Adrenal gland (tissue), 5 donors: Measurements from ENCODE around the gene PXDN.

Source experiments
- CTCF ChIP-seq, 6 experiments: fragments of 450-650 bp in 4 of 6; fragments of 200-600 bp in 2 of 6; sonication (generic) in 1 of 6; IDR thresholded peaks; 1 replicate in 5 of 6; 2 replicates in 1 of 6; pipeline versions ENCODE4 v1.5.1 to v1.8.0; 2016 to 2021; ENCODE audit warnings: antibody characterized with exemption in 6 of 6, mild to moderate bottlenecking in 2 of 6, moderate library complexity in 1 of 6
- POLR2A ChIP-seq, 2 donors: fragments of 450-650 bp; IDR thresholded peaks; one replicate each; pipeline ENCODE4 v1.6.1; 2017; ENCODE audit warnings: antibody characterized with exemption in 2 of 2, mild to moderate bottlenecking in 2 of 2, moderate library complexity in 1 of 2
- donor health status: DM: no; HTN: no; CAD: no.

- no peak for TF ChIP-seq POLR2A (IDR thresholded peaks at IDR 0.05)
- no peak for TF ChIP-seq CTCF (IDR thresholded peaks at IDR 0.05)
Measured at GRCh38 chr2:1749489-1750119, 5.3 kb upstream of the PXDN start.
